Stimulated activated naive CD8-positive, alpha-beta T cell treated with anti-CD3 and anti-CD28 coated beads, Interleukin-15, amount 100 ng/mL, for 72 hours (primary cell): ENCODE data around the gene GLS.
A peak's percentile ranks its signal among the peaks of the same experiment; 100 is the strongest.
"Not testable (repeated sequence)": the region's sequence is repeated elsewhere in the genome, so short reads cannot be mapped to it uniquely, and the experiment has no call there.

Experiments used
- ATAC-seq: fragments of 150-1000 bp; cut with Tn5 transposase; 2 replicates; pipeline ENCODE4 v1.10.0; 2021; ENCODE audit warnings: mild to moderate bottlenecking, moderate library complexity
- DNase-seq, 2 donors: peaks; one replicate each; pipeline ENCODE4 v3.0.0; 2021 to 2022
- H3K27ac Mint-ChIP-seq, 2 donors: one replicate each; pipeline ENCODE4 v1.8.0; 2022; ENCODE audit warnings: mild to moderate bottlenecking in 2 of 2, mixed read lengths in 2 of 2, moderate library complexity in 2 of 2
- H3K27me3 Mint-ChIP-seq: one replicate; pipeline ENCODE4 v1.8.0; 2022; ENCODE audit warnings: mixed read lengths
- H3K4me1 Mint-ChIP-seq: one replicate; pipeline ENCODE4 v1.8.0; 2022; ENCODE audit warnings: mild to moderate bottlenecking, mixed read lengths
- H3K4me3 Mint-ChIP-seq, 2 donors: one replicate each; pipeline ENCODE4 v1.8.0; 2022; ENCODE audit warnings: mild to moderate bottlenecking in 2 of 2, mixed read lengths in 2 of 2, moderate library complexity in 1 of 2
- H3K9me3 Mint-ChIP-seq, 2 donors: one replicate each; pipeline ENCODE4 v1.8.0; 2022; ENCODE audit warnings: mixed read lengths in 2 of 2

Gene GLS

DNA sequence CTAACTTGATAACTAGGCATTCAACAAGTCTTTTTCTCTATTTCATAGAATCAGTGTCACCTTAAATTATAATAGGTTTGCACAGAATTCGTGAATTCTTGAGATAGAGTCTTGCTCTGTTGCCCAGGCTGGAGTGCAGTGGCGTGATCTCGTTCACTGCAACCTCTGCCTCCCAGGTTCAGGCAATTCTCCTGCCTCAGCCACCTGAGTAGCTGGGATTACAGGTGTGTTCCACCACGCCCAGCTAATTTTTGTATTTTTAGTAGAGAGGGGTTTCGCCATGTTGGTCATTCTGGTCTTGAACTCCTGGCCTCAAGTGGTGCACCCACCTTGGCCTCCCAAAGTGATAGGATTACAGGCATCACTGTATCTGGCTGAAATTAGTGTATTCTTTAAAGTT, 80.5 kb downstream of the GLS start:
- H3K4me3 Mint-ChIP-seq, H3K27me3 Mint-ChIP-seq, ATAC-seq, H3K9me3 Mint-ChIP-seq, DNase-seq: not testable (repeated sequence)
- peaks cover 32% of the 10 kb centered on the region for H3K4me1 Mint-ChIP-seq
- peak overlapping the region in 1 of 2 donors; percentile 37 for H3K27ac Mint-ChIP-seq

- H3K9me3 Mint-ChIP-seq, result no peaks in the 10 kb centered on the region
- ATAC-seq (peak; percentile 41), DNase-seq (no peak)
- no peak overlapping the region for H3K27ac Mint-ChIP-seq
- peaks cover 37% of the 10 kb centered on the region for H3K4me1 Mint-ChIP-seq
- no peaks in the 10 kb centered on the region for H3K27me3 Mint-ChIP-seq
- no peak overlapping the region for H3K4me3 Mint-ChIP-seq
Measured at GRCh38 chr2:190961918-190962487, 81.4 kb downstream of the GLS start.

DNA sequence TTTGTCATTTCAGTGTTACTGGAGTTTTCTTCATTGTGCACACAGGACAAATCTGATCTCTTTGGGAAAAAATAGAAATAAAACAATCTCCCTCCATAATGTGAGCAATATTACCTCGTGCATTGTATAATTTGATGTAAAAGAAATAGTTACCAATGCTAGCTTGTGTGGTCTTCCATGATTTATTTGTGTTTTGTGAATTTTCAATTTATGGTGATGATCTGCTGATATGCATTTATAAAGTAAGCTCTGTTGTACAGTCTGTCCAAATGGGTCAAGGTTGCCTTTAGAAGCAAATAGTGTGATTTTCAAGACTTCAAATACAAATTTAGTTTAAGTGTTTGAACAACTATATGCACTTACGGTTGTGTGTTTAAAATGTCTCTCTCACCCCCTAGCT, 82.5 kb downstream of the GLS start:
- no peaks in the 10 kb centered on the region for H3K9me3 Mint-ChIP-seq
- H3K27ac Mint-ChIP-seq, result peak overlapping the region in 1 of 2 donors; percentile 20
- no peak for ATAC-seq
- H3K4me1 Mint-ChIP-seq, result peaks cover 43% of the 10 kb centered on the region
- no peak overlapping the region for H3K4me3 Mint-ChIP-seq
- H3K27me3 Mint-ChIP-seq, result no peaks in the 10 kb centered on the region
- no peak for DNase-seq

DNA sequence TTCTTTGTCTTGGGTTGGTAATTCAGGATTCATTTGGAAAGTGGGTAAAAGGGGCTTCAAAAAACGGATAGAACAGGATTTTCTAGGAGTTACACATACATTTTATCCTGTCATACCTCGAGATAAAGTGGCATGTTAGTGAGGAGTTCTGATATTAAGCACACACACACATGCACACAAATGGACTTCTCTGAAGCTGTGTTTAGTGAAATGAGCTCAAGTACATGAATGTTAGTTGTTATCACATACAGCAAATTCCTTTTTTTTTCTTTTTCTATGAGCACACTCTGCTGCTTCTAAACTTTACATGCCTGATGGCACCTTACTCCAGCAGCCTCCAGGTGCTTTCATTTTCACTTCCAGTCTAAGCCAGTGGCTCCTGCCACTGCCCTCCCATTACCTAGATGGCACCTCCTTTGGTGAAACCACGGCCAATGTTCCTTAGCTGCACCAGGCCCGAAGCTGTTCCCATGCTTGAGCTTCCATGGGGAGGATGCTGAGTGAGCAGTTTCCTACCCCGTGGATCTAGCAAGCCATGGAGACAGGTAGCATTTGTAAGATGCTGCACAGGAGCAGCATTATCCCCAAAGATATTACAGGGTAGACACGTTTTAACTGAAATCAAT, 83.7 kb downstream of the GLS start:
- Mint-ChIP-seq H3K9me3 (no peaks in the 10 kb centered on the region), H3K4me1 (peaks cover 52% of the 10 kb centered on the region), H3K27ac (peak overlapping the region in 1 of 2 donors; percentile 86), H3K4me3 (no peak overlapping the region), H3K27me3 (no peaks in the 10 kb centered on the region)
- peak; percentile 34 for ATAC-seq
- DNase-seq, result no peak

- Mint-ChIP-seq H3K4me3 (no peak overlapping the region), H3K27ac (no peak overlapping the region), H3K9me3 (no peaks in the 10 kb centered on the region), H3K4me1 (peaks cover 64% of the 10 kb centered on the region), H3K27me3 (no peaks in the 10 kb centered on the region)
- no peak for ATAC-seq
- no peak for DNase-seq
Measured at GRCh38 chr2:190965580-190966222, 85.1 kb downstream of the GLS start.

DNA sequence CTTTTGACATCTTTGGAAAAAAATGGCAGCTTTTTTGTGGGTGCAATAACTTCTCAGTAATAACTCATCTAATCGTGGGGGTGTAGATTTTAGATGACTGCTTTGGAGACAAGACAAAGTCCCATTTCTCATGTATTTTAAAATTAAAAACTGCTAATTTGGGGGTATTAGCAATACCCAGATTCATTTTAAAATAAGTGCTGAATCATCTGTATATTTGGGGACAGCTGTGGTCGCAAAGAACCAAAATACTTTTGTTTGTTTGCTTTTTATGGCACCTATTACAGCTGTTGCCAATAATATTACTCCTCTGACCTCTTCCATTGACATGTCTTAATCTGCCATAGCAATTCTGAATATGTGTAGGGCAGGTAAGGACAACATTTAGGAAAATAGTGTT, 87.9 kb downstream of the GLS start:
- H3K27ac Mint-ChIP-seq, result no peak overlapping the region
- no peaks in the 10 kb centered on the region for H3K9me3 Mint-ChIP-seq
- no peak for ATAC-seq
- H3K4me3 Mint-ChIP-seq, result no peak overlapping the region
- no peaks in the 10 kb centered on the region for H3K27me3 Mint-ChIP-seq
- no peak for DNase-seq
- H3K4me1 Mint-ChIP-seq, result peaks cover 61% of the 10 kb centered on the region

- DNase-seq (no peak), ATAC-seq (no peak)
- no peaks in the 10 kb centered on the region for H3K27me3 Mint-ChIP-seq
- H3K4me1 Mint-ChIP-seq, result peaks cover 63% of the 10 kb centered on the region
- H3K9me3 Mint-ChIP-seq, result no peaks in the 10 kb centered on the region
- no peak overlapping the region for H3K4me3 Mint-ChIP-seq
- peak overlapping the region in 1 of 2 donors; percentile 63 for H3K27ac Mint-ChIP-seq
Measured at GRCh38 chr2:190970160-190970559, 89.5 kb downstream of the GLS start.

DNA sequence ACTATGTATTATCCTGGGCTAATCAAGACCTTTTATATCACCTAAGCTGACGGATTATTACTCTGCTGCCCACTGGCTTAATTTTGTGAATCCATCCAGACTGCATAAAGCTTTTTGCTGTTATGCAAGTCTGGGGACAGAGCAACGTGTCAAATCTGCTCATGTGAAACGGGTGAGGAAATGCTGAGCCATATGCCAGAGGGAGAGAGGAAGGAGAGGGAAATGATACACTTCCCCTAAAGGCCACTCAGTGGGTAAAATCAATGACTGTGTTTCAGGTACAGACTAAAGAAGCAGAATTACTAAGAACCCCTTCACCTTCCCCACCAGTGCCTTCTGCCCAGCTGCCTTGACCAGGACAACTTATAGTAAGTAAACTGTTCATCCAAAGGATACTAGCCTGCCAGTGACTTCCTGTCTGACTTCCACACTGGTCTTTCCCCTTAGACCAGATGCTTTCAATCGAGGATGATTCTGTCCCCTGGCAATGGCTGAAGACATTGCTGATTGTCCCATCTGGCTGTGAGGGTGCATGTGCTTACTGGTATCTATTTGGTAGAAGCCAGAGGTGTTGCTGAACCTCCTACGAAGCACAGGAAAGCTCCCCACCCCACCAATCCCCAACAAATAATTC, 90.4 kb downstream of the GLS start:
- no peak overlapping the region for H3K4me3 Mint-ChIP-seq
- H3K27ac Mint-ChIP-seq, result peak overlapping the region; percentile 80 to 94
- no peak for DNase-seq
- H3K4me1 Mint-ChIP-seq, result peaks cover 59% of the 10 kb centered on the region
- no peaks in the 10 kb centered on the region for H3K9me3 Mint-ChIP-seq
- H3K27me3 Mint-ChIP-seq, result no peaks in the 10 kb centered on the region
- ATAC-seq, result peak; percentile 5

DNA sequence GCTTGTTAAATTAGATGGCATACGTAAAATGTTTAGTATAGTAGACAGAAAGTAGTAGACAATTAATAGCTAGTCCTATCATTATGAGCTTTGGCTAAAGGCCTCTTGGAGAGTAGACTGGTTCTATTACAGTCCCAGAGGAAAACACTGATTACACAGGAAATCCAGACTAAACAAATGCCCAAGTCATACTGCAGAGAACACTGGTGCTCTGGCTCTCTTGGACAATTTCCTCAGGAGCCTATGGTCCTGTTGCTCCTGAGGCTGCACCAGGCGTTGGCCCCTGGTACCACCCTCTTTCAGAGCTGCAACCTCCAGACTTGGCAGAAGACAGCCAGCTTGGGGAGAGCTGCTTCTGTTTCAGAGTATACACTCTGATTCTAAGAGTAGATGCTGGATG, 91.6 kb downstream of the GLS start:
- Mint-ChIP-seq H3K4me3 (no peak overlapping the region), H3K27ac (no peak overlapping the region), H3K4me1 (peaks cover 57% of the 10 kb centered on the region), H3K9me3 (no peaks in the 10 kb centered on the region), H3K27me3 (no peaks in the 10 kb centered on the region)
- DNase-seq (no peak), ATAC-seq (no peak)

GRCh38 chr2:190972846-190973245, 92.2 kb downstream of the GLS start:
- no peaks in the 10 kb centered on the region for H3K9me3 Mint-ChIP-seq
- no peaks in the 10 kb centered on the region for H3K27me3 Mint-ChIP-seq
- DNase-seq (no peak), ATAC-seq (no peak)
- H3K4me1 Mint-ChIP-seq, result peaks cover 62% of the 10 kb centered on the region
- H3K4me3 Mint-ChIP-seq, result no peak overlapping the region
- H3K27ac Mint-ChIP-seq, result no peak overlapping the region

DNA sequence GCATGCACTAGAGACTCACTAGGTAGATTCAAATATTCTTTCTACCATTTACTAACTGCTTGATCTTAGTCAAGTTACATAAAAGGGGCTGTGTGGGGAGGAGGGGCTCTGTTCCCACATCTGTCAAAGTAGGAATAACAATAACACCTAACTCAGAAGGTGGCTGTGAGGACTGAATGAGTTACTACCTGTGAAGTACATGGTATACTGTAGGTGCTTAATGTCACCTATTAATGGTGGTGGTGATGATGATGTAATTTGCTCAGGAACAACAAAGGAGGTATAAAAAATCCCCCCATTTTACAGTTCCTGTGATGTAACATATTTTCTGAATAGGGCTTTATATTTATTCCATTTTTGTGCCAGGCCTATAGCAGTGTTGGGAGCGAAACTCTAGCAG, 92.6 kb downstream of the GLS start:
- Mint-ChIP-seq H3K4me1 (peaks cover 62% of the 10 kb centered on the region), H3K9me3 (no peaks in the 10 kb centered on the region), H3K27me3 (no peaks in the 10 kb centered on the region), H3K4me3 (no peak overlapping the region), H3K27ac (peak overlapping the region in 1 of 2 donors; percentile 95)
- no peak for DNase-seq
- ATAC-seq, result no peak

DNA sequence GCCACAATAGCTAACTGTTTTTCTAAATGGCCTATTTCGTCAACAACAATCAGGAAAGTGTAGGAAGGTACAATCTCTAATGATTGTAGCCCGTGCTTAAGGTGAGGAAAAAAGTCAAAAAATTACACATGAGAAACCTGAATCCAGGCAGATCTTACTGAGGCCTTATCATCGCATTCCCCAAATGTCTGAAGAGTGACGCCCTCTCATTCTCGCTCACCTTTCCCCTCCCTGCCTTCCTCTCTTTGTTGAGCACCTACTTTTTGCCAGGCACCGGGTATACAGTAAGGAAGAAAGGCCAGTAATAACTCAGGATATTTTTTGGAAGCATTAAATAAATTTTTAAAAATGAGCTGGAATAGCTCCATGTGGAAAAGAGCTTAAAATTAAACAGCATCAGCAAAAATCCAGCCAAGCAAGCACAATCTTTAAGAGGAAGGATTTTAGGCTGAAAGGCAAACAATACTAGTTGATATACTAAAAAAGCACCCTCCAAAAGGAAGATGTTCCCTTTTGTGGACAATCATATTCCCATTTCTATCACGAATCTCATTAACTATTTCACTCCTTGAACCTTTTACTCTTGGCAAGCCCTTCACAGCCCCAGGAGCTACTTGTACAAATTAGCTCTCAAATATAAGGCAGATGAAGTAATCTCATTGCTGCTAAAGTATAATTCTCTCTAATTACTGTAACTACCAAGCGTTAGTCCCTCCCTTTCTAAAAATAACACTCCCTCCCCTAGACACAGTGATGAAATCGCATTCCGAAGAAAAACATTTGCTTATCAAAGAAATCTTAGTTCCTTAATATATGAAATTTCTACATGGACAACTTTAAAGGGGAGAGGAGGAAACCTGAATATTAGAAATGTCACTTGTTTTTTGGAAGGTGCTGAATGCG, 93.4 kb downstream of the GLS start:
- Mint-ChIP-seq H3K27me3 (no peaks in the 10 kb centered on the region), H3K4me3 (no peak overlapping the region), H3K4me1 (peaks cover 65% of the 10 kb centered on the region), H3K27ac (peak overlapping the region in 1 of 2 donors; percentile 95), H3K9me3 (no peaks in the 10 kb centered on the region)
- ATAC-seq, result no peak
- DNase-seq, result no peak

GRCh38 chr2:190974629-190975361, 94.2 kb downstream of the GLS start:
- DNase-seq (no peak), ATAC-seq (peak; percentile 49)
- Mint-ChIP-seq H3K9me3 (no peaks in the 10 kb centered on the region), H3K27ac (peak overlapping the region; percentile 57 to 76), H3K27me3 (no peaks in the 10 kb centered on the region), H3K4me1 (peaks cover 63% of the 10 kb centered on the region), H3K4me3 (peak overlapping the region in 1 of 2 donors; percentile 18)

DNA sequence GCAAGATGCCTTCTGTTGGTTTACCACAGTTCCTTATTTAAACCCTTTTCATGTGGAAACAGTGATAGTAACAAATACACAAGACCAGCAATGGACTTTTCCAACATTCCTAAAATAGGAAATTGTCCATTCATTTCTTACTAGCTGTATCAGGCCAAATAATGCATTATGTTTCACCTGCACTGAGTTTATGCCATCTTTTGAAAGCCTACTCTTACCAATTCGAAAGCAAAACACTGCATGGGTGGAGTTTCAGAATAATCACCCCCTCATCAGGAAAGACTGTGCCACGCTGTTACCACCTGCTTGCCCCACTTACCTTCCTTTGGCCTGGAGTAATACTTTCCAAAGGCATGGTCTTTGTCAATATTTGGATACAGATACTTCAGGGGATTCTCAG, 95.9 kb downstream of the GLS start:
- ATAC-seq, result no peak
- no peak overlapping the region for H3K4me3 Mint-ChIP-seq
- H3K9me3 Mint-ChIP-seq, result no peaks in the 10 kb centered on the region
- H3K4me1 Mint-ChIP-seq, result peaks cover 66% of the 10 kb centered on the region
- DNase-seq, result no peak
- no peaks in the 10 kb centered on the region for H3K27me3 Mint-ChIP-seq
- H3K27ac Mint-ChIP-seq, result peak overlapping the region in 1 of 2 donors; percentile 42

DNA sequence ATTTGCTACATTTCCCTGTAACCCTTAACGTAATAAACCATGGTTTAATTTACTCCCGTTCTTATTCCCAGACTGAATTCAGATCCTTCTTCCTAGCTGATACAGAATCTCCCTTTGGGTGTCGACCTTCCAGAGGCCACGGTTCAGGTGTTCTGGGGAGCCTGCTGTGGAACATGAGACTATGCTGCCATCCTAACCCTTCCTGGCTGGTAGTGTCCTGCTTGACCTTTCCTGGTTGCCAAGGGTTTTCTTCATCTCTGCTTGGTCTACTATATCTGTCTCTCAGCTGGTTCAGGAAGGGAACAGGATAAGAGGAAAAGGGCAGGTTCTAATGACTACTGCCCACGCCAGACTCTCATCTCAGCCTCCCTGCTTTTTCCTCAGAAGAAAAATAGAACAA, 96.9 kb downstream of the GLS start:
- no peak for ATAC-seq
- H3K4me1 Mint-ChIP-seq, result peaks cover 73% of the 10 kb centered on the region
- H3K4me3 Mint-ChIP-seq, result no peak overlapping the region
- H3K9me3 Mint-ChIP-seq, result no peaks in the 10 kb centered on the region
- H3K27me3 Mint-ChIP-seq, result no peaks in the 10 kb centered on the region
- peak overlapping the region in 1 of 2 donors; percentile 61 for H3K27ac Mint-ChIP-seq
- DNase-seq, result no peak
